MM.1S (cell line): ENCODE results near the gene CPLX1.

ENCODE experiments used
- CTCF ChIP-seq: fragments of 300-600 bp; sonication (generic); IDR thresholded peaks from 2 replicates; pipeline ENCODE4 v1.5.1; 2016; ENCODE audit warnings: antibody characterized with exemption, low read length, mixed read lengths
- EZH2phosphoT487 ChIP-seq: fragments of 300-600 bp; sonication (generic); IDR thresholded peaks from 2 replicates; pipeline ENCODE4 v1.6.1; 2018; ENCODE audit warnings: antibody characterized with exemption, low read length

- TF ChIP-seq CTCF (no peak), EZH2phosphoT487 (no peak)
Observed at GRCh38 chr4:772118-772517, 53.8 kb downstream of the CPLX1 start.
